H9 (cell line): Measurements from ENCODE around the gene MLLT3. TPM values are rescaled to one million over a fixed set of nuclear protein-coding genes. Genes with fewer than 3 reads are reported as not detected.

Experiments
- DNase-seq: peaks from one replicate; pipeline ENCODE4 v3.0.0-alpha.2; 2017
- H2AFZ ChIP-seq: one replicate; pipeline ENCODE4 v1.6.1; 2013; ENCODE audit warnings: mild to moderate bottlenecking, low read length, control low read depth, moderate library complexity
- H2AK5ac ChIP-seq: 2 replicates; pipeline ENCODE4 v1.6.1; 2013; ENCODE audit warnings: low read length, control low read depth, mixed read lengths; ENCODE audit not compliant: insufficient read length
- H2BK120ac ChIP-seq: one replicate; pipeline ENCODE4 v1.6.1; 2013; ENCODE audit warnings: low read depth, mild to moderate bottlenecking, low read length, control low read depth, inconsistent platforms; ENCODE audit not compliant: poor library complexity, severe bottlenecking
- H2BK12ac ChIP-seq: 2 replicates; pipeline ENCODE4 v1.6.1; 2013; ENCODE audit warnings: low read length, control low read depth, mixed read lengths, low read depth; ENCODE audit not compliant: insufficient read length
- H2BK15ac ChIP-seq: 2 replicates; pipeline ENCODE4 v1.6.1; 2013; ENCODE audit warnings: low read depth, low read length, control low read depth
- H2BK20ac ChIP-seq: one replicate; pipeline ENCODE4 v1.6.1; 2013; ENCODE audit warnings: low read depth, mild to moderate bottlenecking, low read length, control low read depth, inconsistent platforms; ENCODE audit not compliant: poor library complexity, severe bottlenecking
- H2BK5ac ChIP-seq: 2 replicates; pipeline ENCODE4 v1.6.1; 2013; ENCODE audit warnings: low read length, control low read depth, mixed read lengths; ENCODE audit not compliant: insufficient read length
- H3K14ac ChIP-seq: 2 replicates; pipeline ENCODE4 v1.6.1; 2013; ENCODE audit warnings: low read length, control low read depth; ENCODE audit not compliant: insufficient read depth
- H3K18ac ChIP-seq: 2 replicates; pipeline ENCODE4 v1.6.1; 2013; ENCODE audit warnings: low read depth, mild to moderate bottlenecking, mixed read lengths, low read length, control low read depth; ENCODE audit not compliant: insufficient read length
- H3K23ac ChIP-seq: 2 replicates; pipeline ENCODE4 v1.6.1; 2013; ENCODE audit warnings: low read length, control low read depth, mixed read lengths, low read depth; ENCODE audit not compliant: insufficient read length
- H3K23me2 ChIP-seq: 2 replicates; pipeline ENCODE4 v1.6.1; 2013; ENCODE audit warnings: low read depth, mild to moderate bottlenecking, mixed read lengths, low read length, control low read depth; ENCODE audit not compliant: insufficient read length, poor library complexity, severe bottlenecking
- H3K27ac ChIP-seq: 2 replicates; pipeline ENCODE4 v1.5.1; 2013; ENCODE audit warnings: low read length, control low read depth, mixed read lengths, low read depth; ENCODE audit not compliant: insufficient read length
- H3K27me3 ChIP-seq: 2 replicates; pipeline ENCODE4 v1.6.1; 2013; ENCODE audit warnings: low read length, control low read depth, inconsistent platforms; ENCODE audit not compliant: insufficient read depth
- H3K4ac ChIP-seq: 2 replicates; pipeline ENCODE4 v1.6.1; 2013; ENCODE audit warnings: low read depth, mild to moderate bottlenecking, control low read depth, inconsistent platforms, low read length, moderate library complexity
- H3K4me1 ChIP-seq: 2 replicates; pipeline ENCODE4 v1.6.1; 2013; ENCODE audit warnings: low read length, control low read depth, inconsistent platforms; ENCODE audit not compliant: insufficient read depth
- H3K4me2 ChIP-seq: 2 replicates; pipeline ENCODE4 v1.6.1; 2013; ENCODE audit warnings: low read length, control low read depth, mixed read lengths; ENCODE audit not compliant: insufficient read length, insufficient read depth
- H3K56ac ChIP-seq: 2 replicates; pipeline ENCODE4 v1.6.1; 2013; ENCODE audit warnings: low read depth, mild to moderate bottlenecking, mixed read lengths, low read length, control low read depth; ENCODE audit not compliant: insufficient read length
- H3K79me1 ChIP-seq: 2 replicates; pipeline ENCODE4 v1.6.1; 2013; ENCODE audit warnings: low read depth, mild to moderate bottlenecking, moderate library complexity, low read length, control low read depth, inconsistent platforms; ENCODE audit not compliant: insufficient read depth, poor library complexity, severe bottlenecking
- H3K79me2 ChIP-seq: 2 replicates; pipeline ENCODE4 v1.6.1; 2013; ENCODE audit warnings: low read length, control low read depth, inconsistent platforms; ENCODE audit not compliant: insufficient read depth
- H3K9ac ChIP-seq: 2 replicates; pipeline ENCODE4 v1.6.1; 2013; ENCODE audit warnings: low read length, control low read depth, mixed read lengths; ENCODE audit not compliant: insufficient read length; ENCODE audit errors: extremely low read depth
- H3K9me3 ChIP-seq: one replicate; pipeline ENCODE4 v1.6.1; 2013; ENCODE audit warnings: low read depth, low read length, inconsistent platforms; ENCODE audit not compliant: control insufficient read depth
- H3T11ph ChIP-seq: one replicate; pipeline ENCODE4 v1.6.1; 2013; ENCODE audit warnings: mild to moderate bottlenecking, low read length, control low read depth, inconsistent platforms
- H4K20me1 ChIP-seq: one replicate; pipeline ENCODE4 v1.6.1; 2013; ENCODE audit not compliant: control insufficient read depth, insufficient read length, insufficient read depth
- H4K5ac ChIP-seq: 2 replicates; pipeline ENCODE4 v1.6.1; 2013; ENCODE audit warnings: low read depth, mild to moderate bottlenecking, mixed read lengths, low read length, control low read depth; ENCODE audit not compliant: insufficient read length
- H4K8ac ChIP-seq: replicated peaks from 2 replicates; pipeline ENCODE4 v1.6.1; 2013; ENCODE audit warnings: low read length, control low read depth, mixed read lengths, low read depth; ENCODE audit not compliant: insufficient read length
- H4K91ac ChIP-seq: 2 replicates; pipeline ENCODE4 v1.6.1; 2013; ENCODE audit warnings: low read depth, mild to moderate bottlenecking, moderate library complexity, mixed read lengths, low read length, control low read depth; ENCODE audit not compliant: insufficient read length
- H3K27ac Mint-ChIP-seq, 3 experiments: 2 replicates in 2 of 3; 3 replicates in 1 of 3; pipeline ENCODE4 v1.8.0; 2020 to 2021; ENCODE audit warnings: mixed read lengths in 3 of 3, mild to moderate bottlenecking in 1 of 3, moderate library complexity in 1 of 3
- H3K27me3 Mint-ChIP-seq: 2 replicates; pipeline ENCODE4 v1.8.0; 2021; ENCODE audit warnings: low read depth, mild to moderate bottlenecking, moderate library complexity, mixed read lengths
- H3K36me3 Mint-ChIP-seq, 3 experiments: 2 replicates in 2 of 3; 3 replicates in 1 of 3; pipeline ENCODE4 v1.8.0; 2020 to 2021; ENCODE audit warnings: low read depth in 3 of 3, mixed read lengths in 3 of 3; ENCODE audit not compliant: insufficient read depth in 1 of 3
- H3K4me1 Mint-ChIP-seq, 2 experiments: 2 replicates each; pipeline ENCODE4 v1.8.0; 2020; ENCODE audit warnings: mixed read lengths in 2 of 2
- H3K4me3 Mint-ChIP-seq, 2 experiments: 2 replicates in 1 of 2; 3 replicates in 1 of 2; pipeline ENCODE4 v1.8.0; 2020 to 2021; ENCODE audit warnings: mild to moderate bottlenecking in 2 of 2, mixed read lengths in 2 of 2, moderate library complexity in 1 of 2
- H3K9me3 Mint-ChIP-seq, 2 experiments: 2 replicates in 1 of 2; 3 replicates in 1 of 2; pipeline ENCODE4 v1.8.0; 2020; ENCODE audit warnings: mild to moderate bottlenecking in 2 of 2, mixed read lengths in 2 of 2, moderate library complexity in 1 of 2
- WGBS: extraction: QIAGEN DNeasy Blood & Tissue Kit; methylation state at CpG from one replicate; pipeline ENCODE4 v1.1.7; 2013; ENCODE audit warnings: missing lambda C conversion rate, low lambda C conversion rate, mixed read lengths; ENCODE audit not compliant: insufficient read length; ENCODE audit errors: extremely low coverage; 5-methylcytosine and 5-hydroxymethylcytosine counted together
- total RNA-seq: library from RNA; stranded (reverse); gene quantifications from 2 replicates; pipeline ENCODE4 v1.2.1, GENCODE V29; 2021
- TF ChIP-seq, protein P1 (sequence below): fragments of 200-600 bp; sonication (generic); conservative IDR thresholded peaks from 3 replicates; pipeline ENCODE4 v1.8.0; 2021; ENCODE audit warnings: antibody characterized with exemption, mild to moderate bottlenecking

MLLT3 gene
- total RNA-seq, 1 experiment from 2014 or later: 3.9 TPM

DNA sequence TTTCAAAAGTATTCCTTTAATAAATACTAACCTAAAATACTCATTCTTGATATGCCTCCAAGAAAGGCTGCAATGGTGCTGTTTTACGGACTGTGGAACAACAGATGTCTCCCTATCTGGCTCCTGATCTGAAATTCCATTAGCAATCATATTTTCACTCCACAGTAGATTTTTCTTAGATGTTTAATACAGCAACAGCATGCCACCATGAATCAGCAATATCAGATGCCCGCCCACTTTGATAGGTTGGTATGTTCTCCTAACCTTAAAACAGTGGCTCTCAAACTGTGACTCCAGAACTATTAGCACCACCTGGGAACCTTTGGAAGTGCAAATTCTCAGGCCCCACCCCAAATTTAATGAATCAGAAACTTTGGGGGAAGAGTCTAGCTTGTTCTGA is 110.2 kb downstream of the MLLT3 start:
- no peak overlapping the region for H3K4ac ChIP-seq
- no CpG with 5 or more reads among the region's 2 CpGs for WGBS
- H2BK12ac ChIP-seq: no peak overlapping the region
- no peaks in the 10 kb centered on the region for H3K9me3 ChIP-seq
- H3K27me3 ChIP-seq: no peaks in the 10 kb centered on the region
- H3K56ac ChIP-seq: no peak overlapping the region
- H4K8ac ChIP-seq: no peak overlapping the region
- peaks cover 3 to 9% of the 10 kb centered on the region in 2 experiments; a peak in 3 of 4 replicates for H3K4me1 Mint-ChIP-seq
- no peak overlapping the region for H2BK15ac ChIP-seq
- H4K5ac ChIP-seq: no peak overlapping the region
- no peaks in the 10 kb centered on the region for H3K4me1 ChIP-seq
- H3K27ac ChIP-seq: no peak overlapping the region
- no peaks in the 10 kb centered on the region for H3K79me2 ChIP-seq
- no peak overlapping the region for H3K14ac ChIP-seq
- H2AFZ ChIP-seq: no peak overlapping the region
- no peak overlapping the region for H3K27ac Mint-ChIP-seq
- H3K23ac ChIP-seq: no peak overlapping the region
- no peaks in the 10 kb centered on the region for H3K27me3 Mint-ChIP-seq
- H3K4me3 Mint-ChIP-seq: no peak overlapping the region
- no peaks in the 10 kb centered on the region for H4K20me1 ChIP-seq
- no peak overlapping the region for H2BK20ac ChIP-seq
- no peak overlapping the region for H2BK120ac ChIP-seq
- DNase-seq: no peak
- H3K18ac ChIP-seq: no peak overlapping the region
- no peaks in the 10 kb centered on the region for H3K23me2 ChIP-seq
- H2BK5ac ChIP-seq: no peak overlapping the region
- H4K91ac ChIP-seq: no peak overlapping the region
- no peak overlapping the region for H2AK5ac ChIP-seq
- peaks cover 0 to 4% (median 0%) of the 10 kb centered on the region in 3 experiments; a peak in 2 of 7 replicates for H3K36me3 Mint-ChIP-seq
- H3T11ph ChIP-seq: no peak overlapping the region
- H3K9ac ChIP-seq: no peak overlapping the region
- H3K4me2 ChIP-seq: no peak overlapping the region
- TF ChIP-seq, protein P1, sequence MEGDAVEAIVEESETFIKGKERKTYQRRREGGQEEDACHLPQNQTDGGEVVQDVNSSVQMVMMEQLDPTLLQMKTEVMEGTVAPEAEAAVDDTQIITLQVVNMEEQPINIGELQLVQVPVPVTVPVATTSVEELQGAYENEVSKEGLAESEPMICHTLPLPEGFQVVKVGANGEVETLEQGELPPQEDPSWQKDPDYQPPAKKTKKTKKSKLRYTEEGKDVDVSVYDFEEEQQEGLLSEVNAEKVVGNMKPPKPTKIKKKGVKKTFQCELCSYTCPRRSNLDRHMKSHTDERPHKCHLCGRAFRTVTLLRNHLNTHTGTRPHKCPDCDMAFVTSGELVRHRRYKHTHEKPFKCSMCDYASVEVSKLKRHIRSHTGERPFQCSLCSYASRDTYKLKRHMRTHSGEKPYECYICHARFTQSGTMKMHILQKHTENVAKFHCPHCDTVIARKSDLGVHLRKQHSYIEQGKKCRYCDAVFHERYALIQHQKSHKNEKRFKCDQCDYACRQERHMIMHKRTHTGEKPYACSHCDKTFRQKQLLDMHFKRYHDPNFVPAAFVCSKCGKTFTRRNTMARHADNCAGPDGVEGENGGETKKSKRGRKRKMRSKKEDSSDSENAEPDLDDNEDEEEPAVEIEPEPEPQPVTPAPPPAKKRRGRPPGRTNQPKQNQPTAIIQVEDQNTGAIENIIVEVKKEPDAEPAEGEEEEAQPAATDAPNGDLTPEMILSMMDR: no peak
- no peaks in the 10 kb centered on the region for H3K79me1 ChIP-seq
- no peaks in the 10 kb centered on the region for H3K9me3 Mint-ChIP-seq
